MM.1S (cell line): ENCODE data around the gene CCDC6.

Source experiments
- DNase-seq: peaks from one replicate; pipeline ENCODE4 v3.0.0-alpha.2; 2015
- H2AFZ ChIP-seq: fragments of 300-600 bp; sonication (generic); 2 replicates; pipeline ENCODE4 v1.6.0; 2016; ENCODE audit warnings: antibody characterized with exemption, low read length
- H3F3A ChIP-seq: fragments of 300-600 bp; sonication (generic); 2 replicates; pipeline ENCODE4 v1.6.1; 2016; ENCODE audit warnings: mild to moderate bottlenecking, antibody characterized with exemption, low read length, moderate library complexity, mixed read lengths; ENCODE audit not compliant: insufficient read depth
- H3K27ac ChIP-seq: fragments of 300-600 bp; sonication (generic); 2 replicates; pipeline ENCODE4 v1.5.1; 2016; ENCODE audit warnings: mild to moderate bottlenecking, low read length
- H3K27me3 ChIP-seq: fragments of 300-600 bp; sonication (generic); replicated peaks from 2 replicates; pipeline ENCODE4 v1.6.0; 2016; ENCODE audit warnings: low read length; ENCODE audit not compliant: insufficient read depth
- H3K36me3 ChIP-seq: fragments of 300-600 bp; sonication (generic); replicated peaks from 2 replicates; pipeline ENCODE4 v1.6.1; 2016; ENCODE audit warnings: mild to moderate bottlenecking, low read length, mixed read lengths; ENCODE audit not compliant: insufficient read depth
- H3K4me1 ChIP-seq: fragments of 300-600 bp; sonication (generic); 2 replicates; pipeline ENCODE4 v1.6.1; 2016; ENCODE audit warnings: low read length, mixed read lengths
- H3K4me2 ChIP-seq: fragments of 300-600 bp; sonication (generic); 2 replicates; pipeline ENCODE4 v1.6.0; 2016; ENCODE audit warnings: low read depth, low read length
- H3K4me3 ChIP-seq: fragments of 300-600 bp; sonication (generic); 2 replicates; pipeline ENCODE4 v1.5.1; 2016; ENCODE audit warnings: low read length, mixed read lengths
- H3K79me2 ChIP-seq: fragments of 300-600 bp; sonication (generic); 2 replicates; pipeline ENCODE4 v1.6.1; 2016; ENCODE audit warnings: mixed run types, low read length, mixed read lengths
- H3K9ac ChIP-seq: fragments of 300-600 bp; sonication (generic); 2 replicates; pipeline ENCODE4 v1.6.1; 2016; ENCODE audit warnings: low read length, mixed read lengths
- H3K9me2 ChIP-seq: fragments of 300-600 bp; sonication (generic); replicated peaks from 2 replicates; pipeline ENCODE4 v1.6.1; 2016; ENCODE audit warnings: mild to moderate bottlenecking, low read length, mixed read lengths; ENCODE audit not compliant: insufficient read depth
- H3K9me3 ChIP-seq: fragments of 300-600 bp; sonication (generic); replicated peaks from 2 replicates; pipeline ENCODE4 v1.6.1; 2016; ENCODE audit warnings: mild to moderate bottlenecking, low read length, mixed read lengths; ENCODE audit not compliant: insufficient read depth
- H4K20me1 ChIP-seq: fragments of 300-600 bp; sonication (generic); 2 replicates; pipeline ENCODE4 v1.6.1; 2016; ENCODE audit warnings: mild to moderate bottlenecking, low read length, moderate library complexity, mixed read lengths; ENCODE audit not compliant: insufficient read depth
- EZH2 ChIP-seq: fragments of 300-600 bp; sonication (generic); optimal IDR thresholded peaks from 2 replicates; pipeline ENCODE3; 2017; ENCODE audit warnings: low read depth, mild to moderate bottlenecking, antibody characterized with exemption, low read length, mixed read lengths
- EZH2phosphoT487 ChIP-seq: fragments of 300-600 bp; sonication (generic); IDR thresholded peaks from 2 replicates; pipeline ENCODE4 v1.6.1; 2018; ENCODE audit warnings: antibody characterized with exemption, low read length
- TF ChIP-seq, protein P1 (sequence below): fragments of 300-600 bp; sonication (generic); IDR thresholded peaks from 2 replicates; pipeline ENCODE4 v1.5.1; 2016; ENCODE audit warnings: antibody characterized with exemption, low read length, mixed read lengths

The CCDC6 gene

DNA sequence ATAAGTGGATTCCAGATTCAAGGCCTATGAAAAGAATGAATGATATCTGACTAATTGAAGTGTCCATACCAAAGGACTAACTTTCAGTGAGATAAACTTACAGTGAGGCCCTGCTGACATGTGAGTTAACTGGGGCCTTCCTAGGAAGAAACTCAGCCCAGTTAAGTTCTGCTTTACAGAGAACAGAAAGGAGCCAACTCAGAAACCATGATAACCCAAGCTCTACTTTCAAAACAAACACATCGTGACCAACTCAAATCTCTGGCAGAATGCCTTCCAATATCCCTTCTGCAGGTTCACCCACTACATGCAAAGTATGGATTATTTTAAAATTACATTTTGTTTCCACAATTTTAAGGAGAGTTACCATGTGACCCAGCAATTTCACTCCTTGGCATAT, 77.3 kb downstream of the CCDC6 start:
- no peak for DNase-seq
- Histone ChIP-seq H4K20me1 (no peaks in the 10 kb centered on the region), H2AFZ (no peak overlapping the region), H3K27ac (no peak overlapping the region), H3K9me2 (no peaks in the 10 kb centered on the region), H3K4me1 (peaks cover 25% of the 10 kb centered on the region), H3K9ac (no peak overlapping the region), H3K36me3 (no peaks in the 10 kb centered on the region), H3K4me3 (no peak overlapping the region), H3K27me3 (no peaks in the 10 kb centered on the region), H3K9me3 (no peaks in the 10 kb centered on the region), H3F3A (peaks cover 12% of the 10 kb centered on the region; the same call in 1 of the 2 replicates), H3K4me2 (no peak overlapping the region), H3K79me2 (peaks cover 4% of the 10 kb centered on the region; the same call in 1 of the 2 replicates)
- TF ChIP-seq, protein P1, sequence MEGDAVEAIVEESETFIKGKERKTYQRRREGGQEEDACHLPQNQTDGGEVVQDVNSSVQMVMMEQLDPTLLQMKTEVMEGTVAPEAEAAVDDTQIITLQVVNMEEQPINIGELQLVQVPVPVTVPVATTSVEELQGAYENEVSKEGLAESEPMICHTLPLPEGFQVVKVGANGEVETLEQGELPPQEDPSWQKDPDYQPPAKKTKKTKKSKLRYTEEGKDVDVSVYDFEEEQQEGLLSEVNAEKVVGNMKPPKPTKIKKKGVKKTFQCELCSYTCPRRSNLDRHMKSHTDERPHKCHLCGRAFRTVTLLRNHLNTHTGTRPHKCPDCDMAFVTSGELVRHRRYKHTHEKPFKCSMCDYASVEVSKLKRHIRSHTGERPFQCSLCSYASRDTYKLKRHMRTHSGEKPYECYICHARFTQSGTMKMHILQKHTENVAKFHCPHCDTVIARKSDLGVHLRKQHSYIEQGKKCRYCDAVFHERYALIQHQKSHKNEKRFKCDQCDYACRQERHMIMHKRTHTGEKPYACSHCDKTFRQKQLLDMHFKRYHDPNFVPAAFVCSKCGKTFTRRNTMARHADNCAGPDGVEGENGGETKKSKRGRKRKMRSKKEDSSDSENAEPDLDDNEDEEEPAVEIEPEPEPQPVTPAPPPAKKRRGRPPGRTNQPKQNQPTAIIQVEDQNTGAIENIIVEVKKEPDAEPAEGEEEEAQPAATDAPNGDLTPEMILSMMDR, result no peak
- no peak for TF ChIP-seq EZH2phosphoT487
- TF ChIP-seq EZH2, result no peak

DNA sequence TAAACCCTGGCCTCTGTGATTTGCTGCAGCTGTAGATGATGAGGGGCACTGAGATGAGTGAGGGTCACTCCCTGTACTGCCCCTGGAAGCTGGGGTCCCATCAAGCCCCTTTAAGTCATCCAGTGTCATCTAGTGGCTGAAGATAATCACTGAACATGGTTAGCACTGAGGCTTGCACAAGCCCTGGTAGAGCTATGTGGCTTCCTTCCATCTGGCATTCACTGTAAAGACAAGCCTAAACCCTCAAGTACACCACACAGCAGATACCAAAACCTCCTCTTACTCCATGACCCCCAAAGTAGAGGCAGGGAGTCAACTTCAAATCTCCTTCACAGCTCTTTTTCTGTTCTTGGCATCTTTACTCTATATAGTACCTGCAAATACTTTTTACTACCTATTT, 80.4 kb downstream of the CCDC6 start:
- TF ChIP-seq EZH2phosphoT487 (no peak), EZH2 (no peak)
- TF ChIP-seq, protein P1, result no peak
- H3K9me2 ChIP-seq, result no peaks in the 10 kb centered on the region
- no peaks in the 10 kb centered on the region for H3K27me3 ChIP-seq
- H3K79me2 ChIP-seq, result 0 out of 2 replicates have a peak, but pooled peaks cover 4% of the 10 kb centered on the region
- H3K9me3 ChIP-seq, result no peaks in the 10 kb centered on the region
- H3F3A ChIP-seq, result no peaks in the 10 kb centered on the region
- no peaks in the 10 kb centered on the region for H3K36me3 ChIP-seq
- no peak for DNase-seq
- no peak overlapping the region for H2AFZ ChIP-seq
- H3K27ac ChIP-seq, result no peak overlapping the region
- H3K9ac ChIP-seq, result no peak overlapping the region
- no peaks in the 10 kb centered on the region for H3K4me1 ChIP-seq
- H3K4me2 ChIP-seq, result no peak overlapping the region
- H4K20me1 ChIP-seq, result no peaks in the 10 kb centered on the region
- H3K4me3 ChIP-seq, result no peak overlapping the region

GRCh38 chr10:59823751-59824150, 82.6 kb downstream of the CCDC6 start:
- Histone ChIP-seq H3K9me2 (no peaks in the 10 kb centered on the region), H3K79me2 (0 out of 2 replicates have a peak, but pooled peaks cover 4% of the 10 kb centered on the region), H3K4me3 (no peak overlapping the region), H2AFZ (no peak overlapping the region), H3F3A (no peaks in the 10 kb centered on the region), H3K4me2 (no peak overlapping the region), H3K4me1 (no peaks in the 10 kb centered on the region), H3K9me3 (no peaks in the 10 kb centered on the region), H3K27ac (no peak overlapping the region), H3K36me3 (no peaks in the 10 kb centered on the region), H3K27me3 (no peaks in the 10 kb centered on the region), H3K9ac (no peak overlapping the region), H4K20me1 (no peaks in the 10 kb centered on the region)
- TF ChIP-seq EZH2 (no peak), EZH2phosphoT487 (no peak)
- TF ChIP-seq, protein P1, result no peak
- no peak for DNase-seq
